Superior temporal gyrus (tissue), 1 donor: Measurements from ENCODE around the gene BMAL1.
A peak's percentile ranks its signal among the peaks of the same experiment; 100 is the strongest.

Experiments
- DNase-seq: peaks from one replicate; pipeline ENCODE4 v3.0.0-alpha.2; 2016; ENCODE audit errors: extremely low spot score

The BMAL1 gene

DNA sequence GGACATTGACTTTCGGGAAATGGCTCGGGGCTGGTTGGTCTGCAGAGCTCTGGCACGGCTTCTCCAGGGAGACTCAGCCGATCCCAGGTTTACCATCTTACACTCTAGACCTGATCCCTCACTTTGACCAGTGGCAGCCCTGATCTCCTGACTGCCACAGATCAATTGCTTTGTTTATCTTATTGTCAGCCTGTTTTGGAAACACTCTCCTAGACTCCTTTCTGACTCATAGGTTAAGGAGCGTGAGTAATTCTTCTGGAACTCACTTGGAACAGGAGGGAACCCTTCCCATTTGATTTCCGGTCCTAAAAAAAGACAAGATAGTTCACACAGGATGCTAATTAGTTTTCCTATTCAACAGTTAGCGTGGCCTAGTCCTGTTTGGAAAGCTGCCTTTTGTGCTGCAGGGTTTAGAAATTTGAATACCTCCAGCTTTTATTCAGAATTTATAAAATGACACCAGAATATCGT is 16.0 kb upstream of the BMAL1 start:
- no peak for DNase-seq

- no peak for DNase-seq
Measured at GRCh38 chr11:13262096-13262495, 15.5 kb upstream of the BMAL1 start.

- DNase-seq: no peak
Measured at GRCh38 chr11:13268791-13269190, 8.8 kb upstream of the BMAL1 start.

- no peak for DNase-seq
Measured at GRCh38 chr11:13269775-13270174, 7.8 kb upstream of the BMAL1 start.

- no peak for DNase-seq
Measured at GRCh38 chr11:13271060-13271693, 6.4 kb upstream of the BMAL1 start.

- no peak for DNase-seq
Measured at GRCh38 chr11:13276454-13276831, 1.1 kb upstream of the BMAL1 start.

DNA sequence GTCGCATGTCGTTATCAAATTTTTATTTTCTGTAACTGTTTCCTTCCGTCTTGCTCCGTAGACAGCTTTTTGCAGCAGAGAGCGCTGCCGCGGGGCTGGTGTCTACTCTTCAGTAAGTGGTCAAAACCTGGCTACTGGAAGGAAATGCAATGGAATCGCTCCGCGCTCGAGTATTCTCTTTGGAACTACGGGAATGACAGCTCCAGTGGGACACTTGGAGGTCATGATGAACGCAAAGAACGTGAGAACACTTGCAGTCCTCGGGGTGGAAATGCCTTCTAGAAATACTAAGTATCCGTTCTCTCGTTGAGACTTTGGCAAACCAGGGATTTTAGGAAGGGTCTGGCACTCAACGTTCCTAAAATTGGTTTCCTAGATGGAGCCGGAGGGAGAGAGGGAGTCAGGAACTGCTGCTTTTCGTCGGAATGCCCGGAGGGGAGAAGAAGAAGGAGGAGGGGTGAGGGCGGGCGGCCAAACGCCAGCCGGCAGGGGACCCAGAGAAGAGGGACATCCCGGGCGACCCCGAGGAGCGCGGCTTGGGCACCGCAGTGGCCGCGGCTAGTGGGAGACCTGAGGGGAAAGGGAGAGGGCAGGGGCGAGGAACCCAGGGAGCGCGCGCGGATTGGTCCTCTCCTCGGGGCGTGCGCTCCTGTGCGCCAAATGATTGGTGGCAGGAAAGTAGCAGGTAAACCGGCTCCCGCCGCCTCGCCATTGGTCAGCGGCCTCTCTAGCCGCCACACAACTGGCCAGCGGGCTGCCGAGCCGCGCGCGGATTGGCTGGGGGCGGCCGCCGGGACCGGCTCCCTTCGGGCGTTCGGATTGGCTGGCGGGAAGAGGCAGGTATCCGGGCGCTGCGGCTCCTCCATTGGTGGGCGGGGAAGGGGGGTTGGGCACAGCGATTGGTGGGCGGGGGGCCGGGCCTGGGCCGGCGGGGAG is 490 bp upstream of the BMAL1 start:
- DNase-seq: peak; percentile 95

- no peak for DNase-seq
Measured at GRCh38 chr11:13278609-13279486, 1.3 kb downstream of the BMAL1 start.

GRCh38 chr11:13279487-13279834 is 1.9 kb downstream of the BMAL1 start:
- no peak for DNase-seq

- DNase-seq: no peak
Measured at GRCh38 chr11:13280092-13280722, 2.6 kb downstream of the BMAL1 start.

- no peak for DNase-seq
Measured at GRCh38 chr11:13280777-13281176, 3.2 kb downstream of the BMAL1 start.

DNA sequence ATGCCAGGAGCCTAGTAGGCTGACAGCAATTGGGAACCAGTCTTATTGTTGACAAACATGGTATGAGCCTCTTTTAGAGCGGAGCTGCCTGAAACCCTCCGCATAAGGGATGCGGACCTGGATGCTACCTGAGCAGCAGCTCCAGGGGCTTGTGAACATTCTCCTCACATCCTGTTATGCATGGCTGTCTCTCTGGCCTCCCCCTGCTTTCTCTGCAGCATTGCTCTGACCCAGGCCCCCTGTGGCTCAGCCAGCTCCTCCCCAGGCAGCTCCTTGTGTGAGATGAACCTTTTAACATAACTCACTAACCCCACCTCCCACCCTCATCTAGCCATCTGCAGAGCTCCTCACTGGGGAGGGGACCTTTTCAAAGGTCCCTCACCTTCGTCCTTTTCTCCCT is 6.0 kb downstream of the BMAL1 start:
- no peak for DNase-seq

DNA sequence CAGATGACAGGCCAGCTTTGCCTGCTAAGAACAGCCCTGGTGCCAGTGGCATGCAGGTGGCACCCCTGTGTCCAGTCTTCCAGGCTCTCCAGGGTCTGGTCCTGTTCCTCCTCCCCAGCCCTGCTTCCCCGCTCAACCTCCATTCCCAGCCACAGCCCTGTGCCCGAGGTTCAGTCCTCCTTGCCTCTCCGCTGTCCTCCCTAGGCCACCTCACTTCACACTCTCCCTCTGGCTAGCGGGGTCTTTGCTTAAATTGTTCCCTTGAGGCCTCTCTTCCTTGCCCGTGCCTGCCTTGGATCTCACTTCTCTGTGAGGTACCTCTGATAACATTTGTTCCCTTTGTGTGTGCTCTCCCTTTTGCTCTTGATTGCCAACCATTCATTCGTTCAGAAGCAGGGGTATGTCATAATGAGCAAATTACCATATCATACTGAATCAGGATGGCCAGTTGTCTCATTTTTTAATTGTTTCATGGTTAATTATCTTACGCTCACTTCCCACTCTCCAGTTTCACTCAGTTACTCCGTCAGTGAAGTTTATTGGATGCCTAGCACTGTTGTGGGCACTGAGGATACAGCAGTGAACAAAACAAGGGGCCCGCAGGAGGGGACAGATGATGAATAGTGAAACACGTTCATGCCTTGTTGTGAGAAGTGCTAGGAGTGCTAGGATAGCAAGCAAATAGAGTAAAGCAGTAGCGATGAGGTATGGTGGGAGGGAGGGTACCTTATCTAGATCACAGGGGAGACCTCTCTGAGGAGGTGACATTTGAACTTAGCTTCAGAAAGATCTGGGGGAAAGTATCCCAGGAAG is 7.4 kb downstream of the BMAL1 start:
- DNase-seq: no peak

- no peak for DNase-seq
Measured at GRCh38 chr11:13286279-13286821, 8.8 kb downstream of the BMAL1 start.

- DNase-seq: no peak
Measured at GRCh38 chr11:13287036-13287435, 9.4 kb downstream of the BMAL1 start.

- DNase-seq: no peak
Measured at GRCh38 chr11:13287681-13288080, 10.1 kb downstream of the BMAL1 start.

DNA sequence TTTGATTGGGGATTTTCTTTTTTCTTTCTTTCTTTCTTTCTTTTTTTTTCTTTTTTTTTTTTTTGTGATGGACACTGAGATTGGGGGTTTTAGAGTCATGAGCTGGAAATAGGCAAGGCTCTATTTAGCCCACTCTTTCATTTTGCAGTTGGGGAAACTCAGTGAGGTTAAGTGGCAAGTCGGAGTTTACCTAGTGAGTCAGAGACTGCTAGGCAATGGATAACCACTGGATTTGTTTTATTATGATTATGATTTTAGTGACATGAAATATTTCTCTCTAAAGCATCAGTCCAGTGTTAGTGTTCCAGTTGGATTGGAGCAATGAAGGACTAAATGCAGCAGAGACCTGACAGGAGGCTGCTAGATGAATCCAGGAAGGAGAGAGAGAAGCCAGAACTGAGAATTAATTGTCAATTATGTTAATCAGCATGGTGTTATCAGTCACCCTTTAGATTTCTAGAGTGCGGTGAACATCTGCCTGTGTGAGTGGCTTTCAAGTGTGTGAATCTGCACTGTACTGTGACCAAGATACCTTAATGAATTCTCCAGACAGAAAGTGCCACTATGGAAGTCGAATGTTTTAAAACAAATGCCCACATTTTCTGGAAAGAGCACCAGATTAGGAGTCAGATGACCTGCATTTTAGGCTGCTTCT is 10.9 kb downstream of the BMAL1 start:
- no peak for DNase-seq

- no peak for DNase-seq
Measured at GRCh38 chr11:13289081-13289480, 11.5 kb downstream of the BMAL1 start.

DNA sequence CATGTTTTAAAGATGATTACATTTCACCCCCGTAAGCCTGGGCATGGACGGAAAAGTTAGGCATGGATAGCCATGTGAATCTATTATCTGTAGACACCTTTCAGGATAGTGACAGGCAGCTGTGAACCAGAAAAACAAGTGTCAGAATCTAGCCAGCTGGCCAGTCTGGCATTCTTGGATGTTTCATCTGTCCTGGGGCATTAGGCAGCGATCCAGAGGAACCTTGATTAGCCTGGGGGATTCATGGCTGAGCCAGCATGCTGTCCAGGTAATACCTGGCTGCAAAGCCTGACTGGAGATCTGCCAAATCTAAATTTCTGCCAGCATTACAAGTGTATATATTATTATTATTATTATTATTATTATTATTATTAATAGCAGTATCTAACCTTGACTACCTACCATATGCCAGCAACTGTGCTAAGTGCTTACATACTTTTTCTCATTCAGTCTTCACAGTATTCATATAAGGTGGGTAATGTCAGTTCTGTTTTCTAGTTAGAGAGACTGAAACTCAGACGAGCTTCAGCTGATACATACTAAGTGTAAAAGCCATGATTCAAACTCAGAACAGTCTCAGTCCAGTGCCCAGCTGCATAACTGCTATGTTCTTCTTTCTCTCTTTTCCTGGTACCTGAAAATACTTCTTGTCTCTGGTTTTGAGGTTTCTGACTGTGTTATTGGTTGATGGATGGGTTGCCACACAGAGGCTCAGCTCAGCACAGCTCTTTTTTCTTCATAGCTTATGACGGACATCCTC is 12.8 kb downstream of the BMAL1 start:
- no peak for DNase-seq
